Activated B cell treated with CpG ODN at 0.5 μM for 24 hours (primary cell): Measurements from ENCODE around the gene ARID4B. TPM values are rescaled to one million over a fixed set of nuclear protein-coding genes. Genes with fewer than 3 reads are reported as not detected.

Experiments
- ATAC-seq: fragments of 200-7000 bp; cut with Tn5 transposase; one replicate; pipeline ENCODE4 v1.10.0; 2021; ENCODE audit warnings: low read depth, mild to moderate bottlenecking, moderate library complexity
- CTCF ChIA-PET: fragments of 350-600 bp; sonication (Branson Sonifier 250); formaldehyde crosslinking; loops from one replicate; lab custom pipeline; 2021; ENCODE audit warnings: antibody characterized with exemption; lab: Charles Lee
- POLR2A ChIA-PET: fragments of 350-600 bp; sonication (Branson Sonifier 250); formaldehyde crosslinking; loops from one replicate; lab custom pipeline; 2021; ENCODE audit warnings: antibody characterized with exemption; lab: Charles Lee
- DNase-seq: peaks from one replicate; pipeline ENCODE4 v3.0.0; 2022
- H3K27ac Mint-ChIP-seq: one replicate; pipeline ENCODE4 v1.8.0; 2020; ENCODE audit warnings: mixed read lengths
- H3K27me3 Mint-ChIP-seq: one replicate; pipeline ENCODE4 v1.8.0; 2021; ENCODE audit warnings: mixed read lengths
- H3K36me3 Mint-ChIP-seq: one replicate; pipeline ENCODE4 v1.8.0; 2021; ENCODE audit warnings: low read depth, mixed read lengths
- H3K4me1 Mint-ChIP-seq: one replicate; pipeline ENCODE4 v1.8.0; 2021; ENCODE audit warnings: mixed read lengths
- H3K4me3 Mint-ChIP-seq: one replicate; pipeline ENCODE4 v1.8.0; 2020; ENCODE audit warnings: mild to moderate bottlenecking, mixed read lengths
- H3K9me3 Mint-ChIP-seq: one replicate; pipeline ENCODE4 v1.8.0; 2020; ENCODE audit warnings: mixed read lengths
- CTCF ChIP-seq: fragments of 200-600 bp; IDR thresholded peaks from one replicate; pipeline ENCODE4 v1.8.0; 2022; ENCODE audit warnings: antibody characterized with exemption, mild to moderate bottlenecking
- intact Hi-C: fragments of 100-400 bp; cut with micrococcal nuclease; formaldehyde crosslinking; loops from one replicate; pipeline ENCODE4 v1.15.1; 2024
- total RNA-seq: library from RNA; stranded (reverse); gene quantifications from 2 replicates; pipeline ENCODE4 v1.2.3, GENCODE V29; 2022

The ARID4B gene
- total RNA-seq, 1 donor from 2014 or later, result 78.5 TPM

GRCh38 chr1:235279694-235280093 lies 48.3 kb downstream of the ARID4B start:
- H3K4me3 Mint-ChIP-seq, result no peak overlapping the region
- intact Hi-C loops, result no loop called here
- ATAC-seq, result no peak
- peaks cover 7% of the 10 kb centered on the region for H3K36me3 Mint-ChIP-seq
- TF ChIP-seq CTCF, result no peak
- peaks cover 63% of the 10 kb centered on the region for H3K4me1 Mint-ChIP-seq
- POLR2A ChIA-PET, result no interaction called here
- no peak for DNase-seq
- CTCF ChIA-PET, result interaction anchor here (0.8 kb wide), 1 partner anchor 137 kb away, joined by 4 read pairs; no protein-coding TSS in a partner anchor
- no peak overlapping the region for H3K27ac Mint-ChIP-seq
- H3K9me3 Mint-ChIP-seq, result no peaks in the 10 kb centered on the region
- no peaks in the 10 kb centered on the region for H3K27me3 Mint-ChIP-seq

GRCh38 chr1:235278915-235279292 lies 49.1 kb downstream of the ARID4B start:
- Mint-ChIP-seq H3K36me3 (peaks cover 7% of the 10 kb centered on the region), H3K27me3 (no peaks in the 10 kb centered on the region), H3K9me3 (no peaks in the 10 kb centered on the region), H3K4me3 (no peak overlapping the region), H3K27ac (no peak overlapping the region), H3K4me1 (peaks cover 64% of the 10 kb centered on the region)
- intact Hi-C loops, result no loop called here
- ChIA-PET CTCF (no interaction called here), POLR2A (no interaction called here)
- no peak for ATAC-seq
- no peak for TF ChIP-seq CTCF
- no peak for DNase-seq

GRCh38 chr1:235278233-235278914 lies 49.6 kb downstream of the ARID4B start:
- Mint-ChIP-seq H3K4me1 (peaks cover 69% of the 10 kb centered on the region), H3K9me3 (no peaks in the 10 kb centered on the region), H3K4me3 (no peak overlapping the region), H3K27me3 (no peaks in the 10 kb centered on the region), H3K36me3 (peaks cover 7% of the 10 kb centered on the region), H3K27ac (peak overlapping the region; percentile 54)
- DNase-seq (no peak), ATAC-seq (no peak)
- intact Hi-C loops, result no loop called here
- no peak for TF ChIP-seq CTCF
- ChIA-PET CTCF (no interaction called here), POLR2A (no interaction called here)

- Mint-ChIP-seq H3K4me1 (peaks cover 70% of the 10 kb centered on the region), H3K36me3 (peaks cover 7% of the 10 kb centered on the region), H3K9me3 (no peaks in the 10 kb centered on the region), H3K27me3 (no peaks in the 10 kb centered on the region), H3K4me3 (no peak overlapping the region), H3K27ac (peak overlapping the region; percentile 54)
- intact Hi-C loops, result no loop called here
- ChIA-PET CTCF (no interaction called here), POLR2A (no interaction called here)
- no peak for TF ChIP-seq CTCF
- DNase-seq, result no peak
- no peak for ATAC-seq
Observed at GRCh38 chr1:235277709-235278108, 50.3 kb downstream of the ARID4B start.

GRCh38 chr1:235275836-235276235 lies 52.1 kb downstream of the ARID4B start:
- H3K27ac Mint-ChIP-seq, result peak overlapping the region; percentile 76
- DNase-seq (no peak), ATAC-seq (no peak)
- no peaks in the 10 kb centered on the region for H3K27me3 Mint-ChIP-seq
- intact Hi-C loops, result loop anchor here (2.0 kb wide), 1 partner anchor 15 kb away; no protein-coding TSS in a partner anchor
- no peaks in the 10 kb centered on the region for H3K9me3 Mint-ChIP-seq
- POLR2A ChIA-PET, result interaction anchor here (0.6 to 3.2 kb wide), 6 partner anchors 37 to 1942 kb away, joined by 4 to 22 read pairs (median 5); partner anchors contain the start of genes ARID4B, GGPS1 and RBM34
- CTCF ChIA-PET, result interaction anchor here (1.0 to 2.1 kb wide), 4 partner anchors 10 to 140 kb away, joined by 3 to 12 read pairs (median 3); no protein-coding TSS in a partner anchor
- peaks cover 2% of the 10 kb centered on the region for H3K36me3 Mint-ChIP-seq
- no peak overlapping the region for H3K4me3 Mint-ChIP-seq
- H3K4me1 Mint-ChIP-seq, result peaks cover 74% of the 10 kb centered on the region
- no peak for TF ChIP-seq CTCF
